OCI-LY1 (cell line): Measurements from ENCODE around the gene UROC1.

Source experiments
- EZH2 ChIP-seq: fragments of 200-600 bp; sonication (generic), shearing (Covaris generic); IDR thresholded peaks from 2 replicates; pipeline ENCODE4 v1.8.0; 2017; ENCODE audit warnings: borderline replicate concordance, mixed run types, mild to moderate bottlenecking, antibody characterized with exemption, low read length, moderate library complexity, mixed read lengths
- TF ChIP-seq, protein P1 (sequence below): fragments of 200-600 bp; sonication (generic), shearing (Covaris generic); IDR thresholded peaks from 2 replicates; pipeline ENCODE4 v1.5.1; 2017; ENCODE audit warnings: mild to moderate bottlenecking, antibody characterized with exemption, low read length, moderate library complexity, mixed read lengths

DNA sequence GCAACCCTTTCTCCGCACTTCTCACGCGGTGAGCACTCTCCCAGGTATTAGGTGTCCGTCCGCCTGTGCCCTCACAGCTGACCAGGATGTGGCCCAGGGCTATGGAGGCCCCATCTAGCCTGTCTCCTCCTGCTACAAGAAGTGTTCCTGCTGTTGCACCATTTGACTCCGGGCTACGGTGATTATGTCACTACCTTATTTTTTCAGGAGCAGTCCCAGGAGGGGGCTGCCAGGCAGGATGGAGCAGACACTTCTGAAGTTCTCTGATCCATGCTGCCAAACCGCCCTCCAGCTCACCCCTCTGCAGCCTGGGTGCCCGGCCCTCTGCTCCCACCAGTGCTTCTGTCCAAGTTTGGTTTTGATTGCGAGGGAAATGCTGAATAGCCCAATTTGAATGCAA is 78.8 kb downstream of the UROC1 start:
- no peak for TF ChIP-seq EZH2
- TF ChIP-seq, protein P1, sequence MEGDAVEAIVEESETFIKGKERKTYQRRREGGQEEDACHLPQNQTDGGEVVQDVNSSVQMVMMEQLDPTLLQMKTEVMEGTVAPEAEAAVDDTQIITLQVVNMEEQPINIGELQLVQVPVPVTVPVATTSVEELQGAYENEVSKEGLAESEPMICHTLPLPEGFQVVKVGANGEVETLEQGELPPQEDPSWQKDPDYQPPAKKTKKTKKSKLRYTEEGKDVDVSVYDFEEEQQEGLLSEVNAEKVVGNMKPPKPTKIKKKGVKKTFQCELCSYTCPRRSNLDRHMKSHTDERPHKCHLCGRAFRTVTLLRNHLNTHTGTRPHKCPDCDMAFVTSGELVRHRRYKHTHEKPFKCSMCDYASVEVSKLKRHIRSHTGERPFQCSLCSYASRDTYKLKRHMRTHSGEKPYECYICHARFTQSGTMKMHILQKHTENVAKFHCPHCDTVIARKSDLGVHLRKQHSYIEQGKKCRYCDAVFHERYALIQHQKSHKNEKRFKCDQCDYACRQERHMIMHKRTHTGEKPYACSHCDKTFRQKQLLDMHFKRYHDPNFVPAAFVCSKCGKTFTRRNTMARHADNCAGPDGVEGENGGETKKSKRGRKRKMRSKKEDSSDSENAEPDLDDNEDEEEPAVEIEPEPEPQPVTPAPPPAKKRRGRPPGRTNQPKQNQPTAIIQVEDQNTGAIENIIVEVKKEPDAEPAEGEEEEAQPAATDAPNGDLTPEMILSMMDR, result no peak
